Uterus (tissue), 2 donors: ENCODE results near the gene INSC.

Source experiments
- POLR2A ChIP-seq, 2 donors: fragments of 450-650 bp; IDR thresholded peaks; one replicate each; pipeline ENCODE4 v1.6.1; 2016; ENCODE audit warnings: antibody characterized with exemption in 2 of 2, mild to moderate bottlenecking in 1 of 2, moderate library complexity in 1 of 2
- TF ChIP-seq, protein P1 (sequence below), 4 experiments: fragments of 200-600 bp in 2 of 4; fragments of 450-650 bp in 2 of 4; sonication (generic) in 2 of 4; IDR thresholded peaks; one replicate each; pipeline ENCODE4 v1.5.1; 2016 to 2019; ENCODE audit warnings: antibody characterized with exemption in 4 of 4, mild to moderate bottlenecking in 2 of 4, moderate library complexity in 1 of 4

- TF ChIP-seq, protein P1, sequence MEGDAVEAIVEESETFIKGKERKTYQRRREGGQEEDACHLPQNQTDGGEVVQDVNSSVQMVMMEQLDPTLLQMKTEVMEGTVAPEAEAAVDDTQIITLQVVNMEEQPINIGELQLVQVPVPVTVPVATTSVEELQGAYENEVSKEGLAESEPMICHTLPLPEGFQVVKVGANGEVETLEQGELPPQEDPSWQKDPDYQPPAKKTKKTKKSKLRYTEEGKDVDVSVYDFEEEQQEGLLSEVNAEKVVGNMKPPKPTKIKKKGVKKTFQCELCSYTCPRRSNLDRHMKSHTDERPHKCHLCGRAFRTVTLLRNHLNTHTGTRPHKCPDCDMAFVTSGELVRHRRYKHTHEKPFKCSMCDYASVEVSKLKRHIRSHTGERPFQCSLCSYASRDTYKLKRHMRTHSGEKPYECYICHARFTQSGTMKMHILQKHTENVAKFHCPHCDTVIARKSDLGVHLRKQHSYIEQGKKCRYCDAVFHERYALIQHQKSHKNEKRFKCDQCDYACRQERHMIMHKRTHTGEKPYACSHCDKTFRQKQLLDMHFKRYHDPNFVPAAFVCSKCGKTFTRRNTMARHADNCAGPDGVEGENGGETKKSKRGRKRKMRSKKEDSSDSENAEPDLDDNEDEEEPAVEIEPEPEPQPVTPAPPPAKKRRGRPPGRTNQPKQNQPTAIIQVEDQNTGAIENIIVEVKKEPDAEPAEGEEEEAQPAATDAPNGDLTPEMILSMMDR (IDR thresholded peaks at IDR 0.05), result no peak
- no peak for TF ChIP-seq POLR2A (IDR thresholded peaks at IDR 0.05)
Observed at GRCh38 chr11:15148169-15148568, 33.4 kb downstream of the INSC start.
